Stomach (tissue), 4 donors: Measurements from ENCODE around the gene LAYN.

Experiments used
- POLR2A ChIP-seq, 4 donors: fragments of 450-650 bp; IDR thresholded peaks; one replicate each; pipeline ENCODE4 v1.6.1; 2016; ENCODE audit warnings: antibody characterized with exemption in 4 of 4, control low read depth in 2 of 4, mild to moderate bottlenecking in 1 of 4, moderate library complexity in 1 of 4
- TF ChIP-seq, protein P1 (sequence below), 7 experiments: fragments of 450-650 bp in 4 of 7; fragments of 200-600 bp in 3 of 7; sonication (generic) in 3 of 7; IDR thresholded peaks; one replicate each; pipeline ENCODE4 v1.5.1; 2016 to 2019; ENCODE audit warnings: antibody characterized with exemption in 7 of 7, control low read depth in 2 of 7, mild to moderate bottlenecking in 1 of 7

DNA sequence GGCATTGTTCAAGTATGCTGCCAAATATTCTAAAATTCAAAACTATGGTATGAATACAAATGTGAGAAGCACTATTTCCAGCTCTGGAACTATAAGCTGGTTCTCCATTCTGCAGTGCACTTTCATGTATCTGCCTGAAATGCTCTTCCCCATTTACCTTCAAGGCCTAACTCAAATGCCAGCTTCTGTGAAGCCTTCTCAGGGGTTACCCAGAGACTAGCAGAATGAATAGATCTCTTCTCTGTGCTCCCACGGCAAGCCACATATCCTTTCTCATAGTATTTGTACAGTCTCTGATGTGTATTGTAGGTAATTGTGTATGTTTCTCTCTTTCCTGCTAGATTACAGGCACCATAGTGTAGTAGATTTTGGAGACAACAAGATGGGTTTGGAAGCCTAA lies 21.9 kb upstream of the LAYN start:
- TF ChIP-seq, protein P1, sequence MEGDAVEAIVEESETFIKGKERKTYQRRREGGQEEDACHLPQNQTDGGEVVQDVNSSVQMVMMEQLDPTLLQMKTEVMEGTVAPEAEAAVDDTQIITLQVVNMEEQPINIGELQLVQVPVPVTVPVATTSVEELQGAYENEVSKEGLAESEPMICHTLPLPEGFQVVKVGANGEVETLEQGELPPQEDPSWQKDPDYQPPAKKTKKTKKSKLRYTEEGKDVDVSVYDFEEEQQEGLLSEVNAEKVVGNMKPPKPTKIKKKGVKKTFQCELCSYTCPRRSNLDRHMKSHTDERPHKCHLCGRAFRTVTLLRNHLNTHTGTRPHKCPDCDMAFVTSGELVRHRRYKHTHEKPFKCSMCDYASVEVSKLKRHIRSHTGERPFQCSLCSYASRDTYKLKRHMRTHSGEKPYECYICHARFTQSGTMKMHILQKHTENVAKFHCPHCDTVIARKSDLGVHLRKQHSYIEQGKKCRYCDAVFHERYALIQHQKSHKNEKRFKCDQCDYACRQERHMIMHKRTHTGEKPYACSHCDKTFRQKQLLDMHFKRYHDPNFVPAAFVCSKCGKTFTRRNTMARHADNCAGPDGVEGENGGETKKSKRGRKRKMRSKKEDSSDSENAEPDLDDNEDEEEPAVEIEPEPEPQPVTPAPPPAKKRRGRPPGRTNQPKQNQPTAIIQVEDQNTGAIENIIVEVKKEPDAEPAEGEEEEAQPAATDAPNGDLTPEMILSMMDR (IDR thresholded peaks at IDR 0.05) = no peak
- no peak for TF ChIP-seq POLR2A (IDR thresholded peaks at IDR 0.05)
